DMS 273 treated with DMSO at 0.1 percent for 48 hours (cell line): ENCODE results near the gene CGA.
"Not testable (repeated sequence)": the region's sequence is repeated elsewhere in the genome, so short reads cannot be mapped to it uniquely, and the experiment has no call there.

ENCODE experiments used
- DNase-seq: peaks from one replicate; lab custom pipeline; 2025; lab: John Stamatoyannopoulos, UW

CGA gene

DNA sequence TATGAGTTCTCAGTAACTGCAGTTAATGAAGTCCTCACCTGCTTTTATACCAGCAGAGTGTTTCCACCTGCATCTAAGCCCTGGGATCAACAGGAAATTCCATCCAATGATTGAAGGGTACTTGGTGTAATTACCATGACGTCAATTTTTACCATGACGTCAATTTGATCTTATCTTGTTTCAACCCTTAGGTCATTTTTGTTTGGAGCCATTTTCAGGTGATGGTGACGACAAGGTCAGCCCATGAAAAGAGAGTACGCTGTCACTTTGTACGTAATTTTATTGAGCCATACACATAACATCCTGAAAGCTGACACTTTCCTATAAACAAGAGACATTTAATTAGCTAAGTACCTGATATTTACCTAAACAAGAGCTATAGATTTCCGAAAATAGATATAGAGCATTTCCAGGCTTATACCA lies at the start of gene CGA:
CGA (minus strand) TSS at position 20 of the 423 bp plus-strand sequence. CDS start 6,906 bp downstream, outside the sequence.
- no peak for DNase-seq

DNA sequence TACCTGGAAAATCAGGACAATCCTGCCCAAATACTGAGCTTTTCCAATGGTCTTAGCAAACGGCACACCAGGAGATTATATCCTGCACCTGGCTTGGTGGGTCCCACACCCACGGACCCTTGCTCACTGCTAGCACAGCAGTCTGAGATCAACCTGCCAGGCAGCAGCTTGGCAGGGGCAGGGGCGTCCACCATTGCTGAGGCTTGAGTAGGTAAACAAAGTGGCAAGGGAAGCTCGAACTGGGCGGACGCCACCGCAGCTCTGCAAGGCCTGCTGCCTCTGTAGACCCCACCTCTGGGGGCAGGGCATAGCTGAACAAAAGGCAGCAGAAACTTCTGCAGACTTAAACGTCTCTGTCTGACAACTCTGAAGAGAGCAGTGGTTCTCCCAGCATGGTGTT lies 45.0 kb upstream of the CGA start:
- not testable (repeated sequence) for DNase-seq

DNA sequence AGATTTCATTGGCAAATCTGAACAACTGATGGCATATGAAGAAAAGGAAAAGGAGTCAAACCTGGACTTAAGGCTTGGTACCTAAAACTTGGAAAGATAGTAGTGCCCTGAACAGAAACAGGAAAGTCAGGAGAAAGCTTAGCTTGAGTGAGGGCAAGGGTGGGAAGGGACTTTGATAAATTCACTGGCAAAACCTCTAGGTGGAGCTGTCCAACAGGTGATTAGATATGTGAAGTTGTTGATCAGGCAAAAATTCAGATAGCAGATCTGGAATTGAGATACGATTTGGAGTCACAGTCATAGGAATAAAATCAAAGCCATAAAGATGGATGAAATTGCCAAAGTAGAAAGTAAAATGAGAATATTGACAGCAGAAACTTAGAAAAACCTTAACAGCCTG lies 44.3 kb upstream of the CGA start:
- DNase-seq, result no peak

DNA sequence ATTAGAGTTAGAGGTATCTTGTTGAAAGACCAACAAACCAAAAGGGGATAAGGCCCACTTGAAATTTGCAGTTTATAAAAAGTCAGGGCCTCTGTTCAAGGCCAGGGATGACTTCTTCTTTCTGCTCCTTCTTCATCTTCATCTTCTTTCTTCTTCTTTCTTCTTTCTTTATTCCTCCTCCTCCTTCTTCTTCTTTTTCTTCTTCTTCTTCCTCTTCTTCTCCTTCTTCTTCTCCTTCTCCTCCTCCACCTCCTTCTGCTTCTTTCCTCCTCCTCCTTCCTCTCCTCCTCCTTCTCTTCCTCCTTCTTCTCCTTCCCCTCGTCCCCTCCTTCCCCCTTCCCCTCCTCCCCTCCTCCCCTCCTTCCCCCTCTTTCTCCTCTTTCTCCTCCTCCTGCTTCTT lies 42.1 kb upstream of the CGA start:
- DNase-seq, result no peak

DNA sequence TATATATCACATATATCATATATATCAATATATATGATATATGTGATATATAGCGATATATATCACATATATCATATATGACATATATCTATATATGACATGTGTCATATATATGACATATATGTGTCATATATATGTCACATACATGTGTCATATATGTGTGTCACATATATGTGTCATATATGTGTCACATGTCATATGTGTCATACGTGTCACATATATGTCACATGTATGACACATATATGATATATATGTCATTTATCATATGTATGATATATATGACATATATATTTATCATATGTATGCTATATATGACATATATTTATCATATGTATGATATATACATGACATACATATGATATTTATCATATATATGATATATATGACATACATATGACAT lies 32.8 kb upstream of the CGA start:
- no peak for DNase-seq

DNA sequence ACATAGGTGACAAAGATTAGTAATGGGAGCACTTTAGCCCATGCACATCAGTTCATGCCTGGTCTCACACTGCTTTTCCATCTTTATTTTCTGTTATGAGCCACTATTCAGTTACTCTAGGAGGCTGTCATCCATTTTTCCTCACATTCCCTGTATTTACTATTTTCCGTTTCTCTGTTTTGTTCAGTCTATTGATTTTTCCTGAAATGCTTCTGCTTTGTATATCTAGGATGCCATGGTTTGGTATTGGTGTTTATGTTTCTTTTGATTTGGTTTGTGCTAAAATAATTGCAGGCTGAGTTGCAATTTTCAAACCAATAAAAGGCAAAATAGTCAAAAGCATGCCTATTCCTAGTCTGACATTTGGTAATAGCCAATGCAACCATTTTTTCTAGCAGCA lies 31.6 kb upstream of the CGA start:
- no peak for DNase-seq

DNA sequence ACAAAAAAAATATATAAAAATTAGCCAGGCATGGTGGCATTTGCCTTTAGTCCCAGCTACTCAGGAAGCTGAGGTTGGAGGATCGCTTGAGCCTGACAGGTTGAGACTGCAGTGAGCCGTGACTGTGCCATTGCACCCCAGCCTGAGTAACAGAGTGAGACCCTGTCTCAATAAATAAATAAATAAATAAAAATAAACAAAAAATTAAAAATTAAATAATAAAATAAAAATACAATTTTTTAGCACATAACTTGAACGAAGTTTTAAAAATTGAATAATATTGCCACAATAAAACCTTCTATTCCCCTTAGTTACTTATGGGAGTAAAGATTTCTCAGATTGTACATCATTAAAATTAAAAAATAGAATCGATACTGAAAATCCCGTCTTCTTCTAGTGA lies 29.2 kb upstream of the CGA start:
- no peak for DNase-seq

DNA sequence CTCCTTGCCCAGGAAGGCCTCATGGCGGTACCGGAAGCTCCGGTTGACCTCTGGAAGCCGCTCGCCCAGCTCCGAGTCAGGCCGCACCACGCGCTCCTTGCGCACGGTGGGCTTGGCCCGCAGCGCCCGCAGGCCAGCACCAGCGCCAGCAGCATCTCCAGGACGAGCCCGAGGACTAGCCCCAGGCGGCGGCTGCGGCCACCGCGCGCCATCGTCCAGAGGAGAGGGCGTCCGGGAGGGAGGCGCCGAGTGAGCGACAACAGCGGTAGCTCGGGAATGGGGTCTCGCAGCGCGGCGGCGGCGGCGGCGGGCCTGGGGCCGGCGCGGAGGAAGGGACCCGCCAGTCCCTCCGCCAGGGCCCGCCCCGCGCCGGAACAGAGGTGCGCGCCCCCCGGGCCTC lies 27.6 kb upstream of the CGA start:
- no peak for DNase-seq

DNA sequence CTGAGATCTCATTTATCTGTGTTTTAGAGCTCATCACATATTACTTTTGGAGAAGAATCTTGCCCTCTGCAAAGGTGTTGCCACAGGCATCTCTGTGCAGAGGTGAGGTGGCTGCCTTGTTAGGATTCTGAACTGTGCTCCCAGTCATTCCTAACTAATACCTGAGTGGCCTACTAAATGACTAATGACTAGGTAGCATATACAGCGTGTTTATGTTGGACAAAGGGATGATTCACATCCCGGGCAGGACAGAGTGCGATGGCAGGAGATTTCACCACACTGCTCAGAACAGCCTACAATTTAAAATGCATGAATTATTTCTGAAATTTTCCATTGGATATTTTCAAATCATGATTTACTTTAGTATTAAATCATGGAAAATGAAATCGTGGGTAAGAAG lies 23.1 kb upstream of the CGA start:
- no peak for DNase-seq

DNA sequence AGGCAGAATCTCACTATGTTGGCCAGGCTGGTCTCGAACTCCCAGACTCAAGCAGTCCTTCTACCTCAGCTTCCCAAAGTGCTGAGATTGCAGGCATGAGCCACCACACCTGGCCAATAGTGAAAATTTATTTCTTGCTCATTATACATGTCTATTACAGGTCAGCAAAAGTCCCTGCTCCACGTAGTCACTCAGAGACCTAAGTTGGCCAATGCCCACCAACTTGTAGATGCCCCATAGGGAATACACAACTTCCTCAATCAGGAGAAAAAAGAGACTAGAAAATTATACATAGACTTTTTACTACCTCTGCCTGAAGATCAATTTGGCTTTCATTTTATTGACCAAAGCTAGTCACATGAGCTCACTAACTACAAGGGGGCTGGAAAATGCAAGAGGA lies 22.0 kb upstream of the CGA start:
- no peak for DNase-seq

DNA sequence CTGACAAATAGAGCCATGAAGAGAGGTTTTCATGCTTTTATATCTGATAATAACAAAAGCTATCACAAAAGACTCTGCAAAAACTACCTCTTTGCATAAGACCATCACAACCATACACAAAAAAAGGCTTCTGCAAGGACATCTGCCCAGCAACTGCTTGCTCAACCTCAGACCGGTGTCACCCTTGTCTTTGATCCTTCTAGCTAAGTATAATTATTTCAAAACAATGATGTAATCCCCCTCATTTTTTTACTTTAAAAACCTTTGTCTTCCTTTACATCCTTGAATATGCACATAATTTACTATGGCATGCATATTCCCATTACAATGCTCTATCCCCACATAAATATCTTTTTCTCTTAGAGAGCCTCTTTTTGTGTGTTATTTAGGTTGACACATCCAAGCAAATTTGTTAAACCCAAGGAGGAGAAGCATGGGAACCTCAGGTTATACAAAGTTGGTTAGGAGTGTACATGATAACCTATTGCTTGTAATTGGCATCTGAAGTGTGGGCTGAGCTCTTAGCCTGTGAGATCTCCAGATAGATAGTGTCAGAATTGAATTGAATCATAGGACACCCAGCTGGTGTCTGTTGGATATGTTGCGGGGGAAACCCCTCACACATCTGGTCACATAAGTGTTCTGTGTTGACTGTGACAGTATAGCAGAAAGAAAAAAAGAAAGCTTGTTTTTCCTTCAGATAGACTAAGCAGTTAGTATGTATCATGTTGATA lies 20.7 kb upstream of the CGA start:
- DNase-seq, result no peak

DNA sequence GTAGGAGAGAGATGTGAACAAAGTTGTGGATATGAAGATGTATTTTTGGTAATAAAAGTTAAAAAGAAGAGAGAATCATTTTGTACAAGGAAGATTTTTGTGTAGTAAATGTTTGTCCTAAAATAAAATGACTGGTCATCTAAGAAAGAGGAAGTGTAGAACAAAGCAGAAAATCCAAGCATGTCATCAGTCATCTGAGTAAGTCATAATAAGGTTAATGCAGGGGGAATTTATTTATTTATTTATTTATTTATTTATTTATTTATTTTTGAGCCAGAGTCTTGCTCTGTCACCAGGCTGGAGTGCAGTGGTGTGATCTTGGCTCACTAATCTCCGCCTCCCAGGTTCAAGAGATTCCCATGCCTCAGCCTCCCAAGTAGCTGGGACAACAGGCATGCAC lies 15.7 kb upstream of the CGA start:
- no peak for DNase-seq

DNA sequence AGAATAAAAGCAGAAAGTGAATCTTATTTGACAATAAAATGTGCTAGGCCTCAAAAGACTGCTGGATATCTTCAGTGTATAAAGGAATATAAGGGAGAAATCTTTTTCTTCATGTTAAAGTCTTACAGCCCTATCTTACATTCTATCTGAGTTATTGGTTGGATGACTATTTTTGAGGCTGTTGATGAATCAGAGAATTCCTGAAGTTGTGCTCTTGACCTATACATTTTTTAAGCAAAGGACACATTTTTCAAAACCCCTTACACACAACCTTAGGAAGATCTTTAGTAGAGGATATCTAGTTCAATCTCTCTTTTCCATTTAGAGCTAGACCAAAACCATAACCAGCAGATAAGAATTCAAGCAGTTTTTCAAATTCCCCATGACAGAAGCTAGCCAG lies 10.9 kb upstream of the CGA start:
- DNase-seq, result no peak

DNA sequence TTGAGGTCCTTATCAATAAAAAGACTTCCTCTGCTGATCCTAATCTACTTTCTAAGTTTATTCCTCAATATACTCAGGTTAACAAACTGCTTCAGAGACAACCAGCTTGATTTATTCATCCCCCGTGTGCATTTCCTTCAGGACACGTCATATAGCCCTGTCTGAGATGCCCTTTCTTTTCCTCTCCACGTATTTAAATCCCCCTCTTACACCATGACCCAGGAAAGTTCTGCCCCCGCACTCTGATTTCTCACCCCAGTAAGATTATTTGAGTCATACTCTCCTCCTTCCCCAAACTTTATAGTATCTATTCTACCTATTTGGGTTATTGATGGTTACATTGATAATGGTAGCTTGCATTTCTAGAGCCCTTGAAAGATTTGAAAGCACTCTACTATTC lies 9.8 kb upstream of the CGA start:
- DNase-seq, result no peak

DNA sequence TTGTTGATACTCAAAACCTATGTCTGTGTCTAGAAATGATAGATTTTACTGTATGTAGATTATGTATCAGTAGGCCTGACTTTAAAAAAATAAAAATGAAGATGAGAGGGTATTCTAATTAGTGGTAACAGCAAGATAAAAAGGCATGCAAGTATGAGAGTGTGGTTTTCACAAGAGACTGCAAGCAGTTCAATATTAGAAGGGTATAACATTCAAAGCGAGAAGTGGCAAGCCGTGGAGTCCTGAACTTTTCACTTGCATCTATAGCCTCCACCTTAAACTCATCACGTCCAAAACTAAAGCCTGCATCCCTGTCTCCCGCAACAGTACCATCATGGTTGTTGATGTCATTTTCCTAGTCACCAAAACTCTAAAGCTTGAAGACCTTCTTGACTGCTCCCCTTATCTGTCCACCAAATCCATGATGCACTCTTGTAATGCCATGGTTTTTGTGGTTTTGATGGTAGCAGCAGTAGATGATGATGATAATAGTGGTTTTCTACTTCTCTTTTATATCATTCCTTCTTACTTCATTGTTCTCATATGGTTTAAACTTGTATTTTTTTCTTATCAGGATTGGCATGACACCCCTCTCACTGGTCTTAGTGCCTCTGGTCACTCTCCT lies 9.2 kb upstream of the CGA start:
- DNase-seq, result no peak

DNA sequence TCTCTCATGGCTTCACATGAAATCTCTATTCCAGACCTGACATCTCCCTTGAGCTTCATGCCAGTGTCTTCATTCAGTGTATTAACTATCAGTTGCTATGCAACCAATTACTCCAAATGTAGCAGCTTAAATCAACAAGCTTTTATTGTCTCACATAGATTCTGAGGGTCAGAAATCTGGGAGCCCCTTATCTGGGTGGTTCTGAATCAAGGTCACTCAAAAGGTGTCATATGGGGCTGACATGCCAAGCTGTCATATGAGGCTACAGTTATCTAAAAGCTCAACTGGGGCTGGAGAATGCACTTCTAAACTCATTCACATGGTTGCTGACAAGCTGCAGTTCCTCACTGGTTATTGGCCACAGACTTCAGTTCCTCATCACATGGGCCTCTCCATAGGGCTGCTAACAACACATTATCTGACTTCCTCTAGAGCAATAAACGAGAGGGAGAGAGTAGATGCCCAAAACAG lies 7.3 kb upstream of the CGA start:
- DNase-seq, result no peak

DNA sequence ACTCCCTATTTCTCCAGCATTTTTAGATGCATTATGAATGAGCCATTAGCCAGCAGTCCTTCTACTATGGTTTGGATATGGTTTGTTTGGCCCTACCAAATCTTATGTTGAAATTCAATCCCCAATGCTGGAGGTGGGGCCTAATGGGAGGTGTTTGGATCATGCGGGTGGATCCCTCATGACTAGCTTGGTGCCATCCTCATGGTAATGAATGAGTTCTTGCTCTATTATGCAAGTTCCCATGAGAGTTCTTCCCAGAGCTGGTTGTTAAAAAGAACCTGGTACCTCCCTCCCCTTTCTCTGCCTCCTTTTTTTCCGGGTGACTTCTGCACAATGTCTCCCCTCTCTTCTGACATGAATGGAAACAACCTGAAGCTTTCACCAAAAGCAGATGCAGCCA lies 6.2 kb upstream of the CGA start:
- DNase-seq, result no peak

DNA sequence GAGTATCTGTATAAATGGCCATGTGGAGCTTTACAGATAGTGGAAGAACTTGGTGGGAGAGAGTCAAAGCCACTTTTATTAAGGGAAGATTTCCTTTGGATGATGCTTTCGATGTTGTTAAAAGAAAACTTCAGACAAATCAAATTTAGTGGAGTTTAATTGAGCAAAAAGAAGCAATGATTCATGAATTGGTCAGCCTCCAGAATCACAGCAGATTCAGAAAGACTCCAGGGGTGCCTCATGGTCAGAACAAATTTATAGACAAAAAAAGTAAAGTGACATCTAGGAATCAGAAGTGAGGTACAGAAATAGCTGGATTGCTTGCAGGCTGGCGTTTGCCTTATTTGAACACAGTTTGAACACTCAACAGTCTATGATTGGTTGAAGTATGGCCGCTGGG lies 5.3 kb upstream of the CGA start:
- no peak for DNase-seq

DNA sequence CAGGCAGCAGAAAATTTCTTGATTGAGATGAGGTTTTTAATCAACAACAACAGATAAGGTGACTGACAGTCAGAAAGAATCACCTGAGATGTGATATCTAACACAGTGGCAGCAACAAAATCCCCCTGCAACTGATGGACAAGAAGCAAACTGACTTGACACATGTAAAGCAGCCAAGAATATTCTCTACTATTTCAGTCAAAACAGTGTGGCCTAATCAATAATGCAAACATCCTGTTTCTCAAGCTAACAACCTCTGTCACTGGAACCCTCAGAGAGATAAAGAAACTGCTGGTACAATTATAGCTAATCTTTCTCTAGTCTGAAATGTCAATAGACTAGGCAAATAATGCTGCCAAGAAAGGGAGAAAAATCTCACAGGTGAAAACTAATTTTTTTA lies 4.6 kb upstream of the CGA start:
- no peak for DNase-seq

DNA sequence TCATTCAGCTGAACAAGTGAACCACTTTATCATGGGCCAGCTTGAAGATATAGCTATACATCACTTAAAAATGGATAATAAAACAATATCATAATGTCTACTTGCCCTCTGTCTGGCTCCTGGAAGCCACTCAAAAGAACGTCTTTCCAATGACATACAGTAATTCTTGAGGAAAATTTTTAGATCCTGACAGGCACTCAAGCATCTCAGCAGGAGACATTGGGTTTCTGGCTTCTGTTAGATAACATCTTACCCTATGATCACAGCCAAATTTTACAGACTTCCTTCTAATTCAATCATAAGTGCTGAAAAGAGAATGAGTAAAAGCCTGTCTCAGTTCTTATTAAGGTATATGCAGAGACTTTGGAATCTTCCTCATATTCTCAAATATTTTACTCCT lies 330 bp downstream of the CGA start:
- DNase-seq, result no peak

DNA sequence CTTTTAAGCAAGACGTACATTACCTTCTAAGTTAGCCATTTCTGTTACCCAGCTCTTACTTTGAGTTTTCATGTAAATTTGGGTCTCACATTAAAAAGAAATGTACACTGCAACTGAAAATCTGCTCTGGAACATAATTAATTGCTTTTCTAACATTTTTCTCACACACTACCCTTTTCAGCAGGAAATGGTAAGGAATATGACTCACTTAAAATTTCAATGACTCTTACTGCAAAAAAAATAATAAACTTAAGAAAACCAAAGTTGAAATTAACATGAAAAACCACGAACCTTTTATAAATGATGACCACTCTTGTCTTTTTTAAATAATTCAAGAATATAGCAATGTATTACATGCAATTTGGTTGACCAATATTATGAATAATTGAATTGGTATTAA lies 1.3 kb downstream of the CGA start:
- DNase-seq, result no peak

DNA sequence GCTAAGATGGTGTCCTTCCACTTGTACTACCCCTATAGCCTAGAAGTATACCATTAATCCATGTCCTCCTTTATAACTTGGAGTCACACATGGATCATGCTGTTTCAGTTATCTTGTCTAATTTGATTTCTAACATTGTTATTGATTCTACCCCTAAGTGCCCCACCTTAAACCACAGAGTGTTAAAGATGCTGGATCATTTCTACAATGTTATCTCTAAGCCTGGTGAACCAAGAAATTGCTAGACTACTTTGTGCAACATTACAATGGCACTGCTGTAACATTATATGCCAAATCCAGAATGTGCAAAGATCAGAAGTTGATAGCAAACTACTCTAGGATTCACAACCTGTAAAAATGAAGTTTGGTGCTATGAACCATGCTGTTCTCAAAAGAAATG lies 1.7 kb downstream of the CGA start:
- no peak for DNase-seq

DNA sequence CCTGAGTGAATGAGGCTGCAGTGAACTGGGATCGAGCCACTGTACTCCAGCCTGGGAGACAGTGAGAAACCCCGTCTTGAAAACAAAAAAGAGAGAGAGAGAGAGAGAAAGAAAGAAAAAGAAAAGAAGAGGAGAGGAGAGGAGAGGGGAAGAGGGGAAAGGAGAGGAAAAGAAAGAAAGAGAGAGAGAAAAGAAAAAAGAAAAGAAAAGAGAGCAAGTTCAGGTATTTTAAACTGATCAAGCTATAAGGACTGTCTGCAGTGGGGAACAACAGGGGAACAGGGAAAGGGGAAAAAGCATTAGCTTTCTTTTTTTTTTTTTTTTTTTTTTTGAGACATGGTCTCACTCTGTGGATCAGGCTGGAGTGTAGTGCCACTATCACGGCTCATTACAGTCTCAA lies 2.5 kb downstream of the CGA start:
- no peak for DNase-seq

DNA sequence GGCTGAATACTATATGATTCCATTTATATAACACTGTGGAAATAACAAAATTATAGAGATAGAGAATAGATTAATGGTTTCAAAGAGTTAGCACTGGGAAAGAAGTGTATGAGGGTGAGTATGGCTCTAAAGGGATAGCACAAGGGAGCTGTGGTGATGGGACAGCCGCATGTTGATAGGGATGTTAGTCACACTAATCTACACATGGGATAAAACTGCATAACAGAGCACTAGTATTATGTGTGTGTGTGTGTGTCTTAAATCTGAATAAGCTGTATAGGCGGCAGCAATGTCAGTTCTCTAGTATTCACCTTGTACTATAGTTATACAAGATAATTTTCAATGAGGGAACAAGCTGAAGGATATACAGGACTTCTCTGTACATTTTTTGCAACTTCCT lies 5.8 kb downstream of the CGA start:
- no peak for DNase-seq
